Measurements from ENCODE around the gene PARN. TPM values are rescaled to one million over a fixed set of nuclear protein-coding genes. Genes with fewer than 3 reads are reported as not detected.

The PARN gene
- total and polyA plus RNA-seq, 9 of the 15 experiments (the other 6 are each of a cell fraction or from before 2014, with no cell fraction given), result 9.6 to 51.3 (median 40.4) TPM

GRCh38 chr16:14416184-14416583, 213.9 kb downstream of the PARN start:
- Histone ChIP-seq H2AFZ (ENCODE audit: low read depth, low read length) (no peak overlapping the region), H3K36me3 (ENCODE audit: control insufficient read depth, insufficient read depth, low read length) (no peaks in the 10 kb centered on the region), H3K27me3 (ENCODE audit: control insufficient read depth in 2 of 2, insufficient read depth in 2 of 2, low read length in 2 of 2) (peaks cover 0 to 14% of the 10 kb centered on the region in 2 experiments; a peak in 2 of 5 replicates), H4K20me1 (replicated peaks; ENCODE audit: control insufficient read depth, insufficient read depth, low read length) (no peaks in the 10 kb centered on the region), H3K9me1 (ENCODE audit: control insufficient read depth, insufficient read depth, low read length) (no peaks in the 10 kb centered on the region), H3K79me2 (ENCODE audit: control insufficient read depth, insufficient read depth, low read length) (no peaks in the 10 kb centered on the region), H3K4me1 (replicated peaks in 1 of 2; ENCODE audit: control insufficient read depth in 2 of 2, insufficient read depth in 2 of 2, low read length in 2 of 2) (no peaks in the 10 kb centered on the region; a peak in 3 of 5 replicates), H3K27ac (ENCODE audit: extremely low read depth, low read depth, low read length) (no peak overlapping the region), H3K4me3 (no peak overlapping the region), H3K9ac (ENCODE audit: insufficient read depth in 1 of 2, low read depth in 2 of 2, low read length in 2 of 2) (no peak overlapping the region), H3K9me3 (replicated peaks; ENCODE audit: control insufficient read depth, insufficient read depth, low read depth, low read length) (peaks cover 2% of the 10 kb centered on the region; the same call in 1 of the 2 replicates), H3K4me2 (ENCODE audit: insufficient read depth, low read length) (no peak overlapping the region)
- ChIA-PET CTCF (ENCODE audit: low intra/inter-chr PET ratio) (no interaction called here), POLR2A (no interaction called here)
- TF ChIP-seq RBM25 (IDR thresholded peaks at IDR 0.05; ENCODE audit: low read depth, low read length, severe bottlenecking) (peak; percentile 63), ADNP (tag; IDR thresholded peaks at IDR 0.05) (0 out of 2 replicates have a peak, but pooled peaks have one; percentile 22), POLR2G (IDR thresholded peaks at IDR 0.05; ENCODE audit: low read depth, low read length) (no peak), BCOR (IDR thresholded peaks at IDR 0.05) (peak; percentile 43; the same call in 1 of the 2 replicates)
- TF ChIP-seq, protein P1, sequence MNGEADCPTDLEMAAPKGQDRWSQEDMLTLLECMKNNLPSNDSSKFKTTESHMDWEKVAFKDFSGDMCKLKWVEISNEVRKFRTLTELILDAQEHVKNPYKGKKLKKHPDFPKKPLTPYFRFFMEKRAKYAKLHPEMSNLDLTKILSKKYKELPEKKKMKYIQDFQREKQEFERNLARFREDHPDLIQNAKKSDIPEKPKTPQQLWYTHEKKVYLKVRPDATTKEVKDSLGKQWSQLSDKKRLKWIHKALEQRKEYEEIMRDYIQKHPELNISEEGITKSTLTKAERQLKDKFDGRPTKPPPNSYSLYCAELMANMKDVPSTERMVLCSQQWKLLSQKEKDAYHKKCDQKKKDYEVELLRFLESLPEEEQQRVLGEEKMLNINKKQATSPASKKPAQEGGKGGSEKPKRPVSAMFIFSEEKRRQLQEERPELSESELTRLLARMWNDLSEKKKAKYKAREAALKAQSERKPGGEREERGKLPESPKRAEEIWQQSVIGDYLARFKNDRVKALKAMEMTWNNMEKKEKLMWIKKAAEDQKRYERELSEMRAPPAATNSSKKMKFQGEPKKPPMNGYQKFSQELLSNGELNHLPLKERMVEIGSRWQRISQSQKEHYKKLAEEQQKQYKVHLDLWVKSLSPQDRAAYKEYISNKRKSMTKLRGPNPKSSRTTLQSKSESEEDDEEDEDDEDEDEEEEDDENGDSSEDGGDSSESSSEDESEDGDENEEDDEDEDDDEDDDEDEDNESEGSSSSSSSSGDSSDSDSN (IDR thresholded peaks at IDR 0.05; ENCODE audit: borderline replicate concordance in 1 of 2, low read depth in 2 of 2, low read length in 2 of 2), result no peak
- TF ChIP-seq, protein P2, sequence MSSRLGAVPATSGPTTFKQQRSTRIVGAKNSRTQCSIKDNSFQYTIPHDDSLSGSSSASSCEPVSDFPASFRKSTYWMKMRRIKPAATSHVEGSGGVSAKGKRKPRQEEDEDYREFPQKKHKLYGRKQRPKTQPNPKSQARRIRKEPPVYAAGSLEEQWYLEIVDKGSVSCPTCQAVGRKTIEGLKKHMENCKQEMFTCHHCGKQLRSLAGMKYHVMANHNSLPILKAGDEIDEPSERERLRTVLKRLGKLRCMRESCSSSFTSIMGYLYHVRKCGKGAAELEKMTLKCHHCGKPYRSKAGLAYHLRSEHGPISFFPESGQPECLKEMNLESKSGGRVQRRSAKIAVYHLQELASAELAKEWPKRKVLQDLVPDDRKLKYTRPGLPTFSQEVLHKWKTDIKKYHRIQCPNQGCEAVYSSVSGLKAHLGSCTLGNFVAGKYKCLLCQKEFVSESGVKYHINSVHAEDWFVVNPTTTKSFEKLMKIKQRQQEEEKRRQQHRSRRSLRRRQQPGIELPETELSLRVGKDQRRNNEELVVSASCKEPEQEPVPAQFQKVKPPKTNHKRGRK (tag; IDR thresholded peaks at IDR 0.05), result peak; percentile 26
- no peak for ATAC-seq
- in situ Hi-C loops (cut with MboI), result no loop called here
- no peak for DNase-seq (ENCODE audit: extremely low read depth in 1 of 4, low spot score in 3 of 4)
- intact Hi-C loops (cut with micrococcal nuclease), result no loop called here
- 41% methylated on average over 3 of the region's 3 CpGs for WGBS (ENCODE audit: insufficient coverage, low coverage, missing lambda C conversion rate)
- BruUV-seq (replicated peaks), result no TSS peak
- peak; percentile 46 for FAIRE-seq

All from K562 (cell line).